ENCODE measurements around the gene PCDH17. TPM values are rescaled to one million over a fixed set of nuclear protein-coding genes. Genes with fewer than 3 reads are reported as not detected.

The PCDH17 gene
- total RNA-seq: not detected

- Mint-ChIP-seq H3K27me3 (peaks cover 61% of the 10 kb centered on the region), H3K4me1 (peaks cover 31% of the 10 kb centered on the region), H3K27ac (no peak within 1 kb of the TSS), H3K9me3 (peaks cover 3% of the 10 kb centered on the region), H3K4me3 (peak within 1 kb of the TSS; percentile 66), H3K36me3 (ENCODE audit: low read depth) (peaks cover 20% of the 10 kb centered on the region)
- no peak for DNase-seq
- ChIA-PET POLR2A (interaction anchor here (1.1 kb wide), 1 partner anchor 9 kb away, joined by 3 read pairs; no protein-coding TSS in a partner anchor), CTCF (no interaction called here)
Observed at GRCh38 chr13:57631596-57632275, at the start of gene PCDH17. Gene PCDH17 (plus strand): TSS chr13:57631744. CDS start chr13:57632547, 803 bp downstream.

DNA sequence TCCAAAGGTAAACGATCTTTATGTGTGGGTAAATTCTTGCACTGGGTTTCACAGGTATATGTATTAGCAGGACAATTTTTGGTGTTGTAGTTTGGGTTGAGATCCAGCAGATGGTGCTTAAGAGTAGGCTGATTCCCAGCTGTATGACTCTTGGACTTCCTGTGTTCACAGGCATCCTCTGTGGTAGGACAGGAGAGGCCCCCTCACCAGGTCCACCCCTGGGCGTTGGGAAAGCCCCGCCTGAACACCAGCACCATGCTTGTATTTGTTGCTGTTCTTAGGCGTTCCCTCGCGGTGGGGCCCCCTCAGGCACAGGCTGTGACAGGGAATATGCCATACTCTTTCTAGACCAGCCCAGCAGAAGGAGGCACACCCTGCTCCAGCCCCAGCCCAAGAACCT lies 49.5 kb upstream of the PCDH17 start:
- no peak for DNase-seq
- Mint-ChIP-seq H3K9me3 (no peaks in the 10 kb centered on the region), H3K4me1 (no peaks in the 10 kb centered on the region), H3K27ac (no peak overlapping the region), H3K27me3 (no peaks in the 10 kb centered on the region), H3K36me3 (ENCODE audit: low read depth) (no peaks in the 10 kb centered on the region), H3K4me3 (no peak overlapping the region)
- POLR2A ChIA-PET: no interaction called here
- CTCF ChIA-PET: no interaction called here

GRCh38 chr13:57583529-57583928 lies 48.0 kb upstream of the PCDH17 start:
- H3K4me3 Mint-ChIP-seq: no peak overlapping the region
- ChIA-PET CTCF (no interaction called here), POLR2A (no interaction called here)
- H3K27ac Mint-ChIP-seq: no peak overlapping the region
- DNase-seq: no peak
- H3K36me3 Mint-ChIP-seq (ENCODE audit: low read depth): no peaks in the 10 kb centered on the region
- no peaks in the 10 kb centered on the region for H3K9me3 Mint-ChIP-seq
- H3K27me3 Mint-ChIP-seq: no peaks in the 10 kb centered on the region
- no peaks in the 10 kb centered on the region for H3K4me1 Mint-ChIP-seq

GRCh38 chr13:57588639-57589038 lies 42.9 kb upstream of the PCDH17 start:
- Mint-ChIP-seq H3K27me3 (no peaks in the 10 kb centered on the region), H3K4me3 (no peak overlapping the region), H3K9me3 (no peaks in the 10 kb centered on the region), H3K27ac (no peak overlapping the region), H3K36me3 (ENCODE audit: low read depth) (no peaks in the 10 kb centered on the region), H3K4me1 (no peaks in the 10 kb centered on the region)
- ChIA-PET CTCF (no interaction called here), POLR2A (no interaction called here)
- DNase-seq: no peak

DNA sequence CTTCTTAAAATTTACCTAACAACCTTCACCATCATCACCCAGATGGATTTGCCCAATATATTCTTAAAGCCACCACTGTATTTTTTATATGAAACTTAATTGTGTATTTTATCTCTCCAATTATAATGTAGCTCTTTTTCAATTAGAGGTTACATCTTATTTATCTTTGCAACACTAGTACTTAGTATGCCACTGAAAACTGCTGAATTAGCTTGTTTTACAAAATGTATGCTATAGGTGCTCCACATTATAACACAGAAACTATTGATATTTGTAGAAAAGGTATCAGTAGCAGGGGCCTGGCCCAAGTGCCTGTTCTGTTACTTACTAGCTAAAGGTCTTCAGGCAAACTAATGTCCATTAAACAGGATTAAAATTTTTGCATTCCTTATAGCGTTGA lies 35.8 kb upstream of the PCDH17 start:
- Mint-ChIP-seq H3K9me3 (no peaks in the 10 kb centered on the region), H3K27me3 (no peaks in the 10 kb centered on the region), H3K36me3 (ENCODE audit: low read depth) (no peaks in the 10 kb centered on the region), H3K27ac (no peak overlapping the region), H3K4me1 (no peaks in the 10 kb centered on the region), H3K4me3 (no peak overlapping the region)
- POLR2A ChIA-PET: no interaction called here
- no peak for DNase-seq
- CTCF ChIA-PET: no interaction called here

GRCh38 chr13:57601536-57601935 lies 30.0 kb upstream of the PCDH17 start:
- no peaks in the 10 kb centered on the region for H3K27me3 Mint-ChIP-seq
- no peak for DNase-seq

GRCh38 chr13:57604442-57604841 lies 27.1 kb upstream of the PCDH17 start:
- Mint-ChIP-seq H3K4me1 (no peaks in the 10 kb centered on the region), H3K27ac (no peak overlapping the region), H3K27me3 (no peaks in the 10 kb centered on the region), H3K9me3 (no peaks in the 10 kb centered on the region), H3K36me3 (ENCODE audit: low read depth) (no peaks in the 10 kb centered on the region), H3K4me3 (no peak overlapping the region)
- CTCF ChIA-PET: interaction anchor here (1.4 kb wide), 1 partner anchor 21 kb away, joined by 4 read pairs; no protein-coding TSS in a partner anchor
- DNase-seq: no peak
- POLR2A ChIA-PET: no interaction called here

More at GRCh38 chr13:57601536-57601935, 30.0 kb upstream of the PCDH17 start:
- Mint-ChIP-seq H3K4me1 (no peaks in the 10 kb centered on the region), H3K9me3 (no peaks in the 10 kb centered on the region), H3K4me3 (no peak overlapping the region), H3K36me3 (ENCODE audit: low read depth) (no peaks in the 10 kb centered on the region), H3K27ac (no peak overlapping the region)
- POLR2A ChIA-PET: no interaction called here
- CTCF ChIA-PET: no interaction called here

DNA sequence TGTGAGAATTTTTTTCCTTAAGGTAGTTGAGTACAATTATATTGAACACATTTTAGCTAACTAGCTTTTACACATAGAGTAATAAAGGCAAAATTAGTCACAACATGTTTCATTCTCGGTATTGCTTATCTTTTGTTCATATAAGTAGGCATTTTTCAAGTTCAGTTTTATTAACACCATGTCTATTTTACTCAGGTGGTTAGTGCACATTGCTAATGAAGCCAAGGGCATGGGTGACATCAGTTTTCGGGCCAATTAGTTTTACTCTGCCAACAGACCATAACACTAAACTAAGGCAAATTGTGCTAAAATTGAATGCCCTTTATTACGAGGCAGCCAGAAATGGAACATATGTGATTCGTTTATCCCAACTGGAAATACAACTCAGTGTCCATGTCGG lies 19.6 kb upstream of the PCDH17 start:
- POLR2A ChIA-PET: no interaction called here
- DNase-seq: no peak
- Mint-ChIP-seq H3K36me3 (ENCODE audit: low read depth) (no peaks in the 10 kb centered on the region), H3K4me3 (no peak overlapping the region), H3K27ac (no peak overlapping the region), H3K4me1 (no peaks in the 10 kb centered on the region), H3K9me3 (no peaks in the 10 kb centered on the region), H3K27me3 (no peaks in the 10 kb centered on the region)
- CTCF ChIA-PET: no interaction called here

DNA sequence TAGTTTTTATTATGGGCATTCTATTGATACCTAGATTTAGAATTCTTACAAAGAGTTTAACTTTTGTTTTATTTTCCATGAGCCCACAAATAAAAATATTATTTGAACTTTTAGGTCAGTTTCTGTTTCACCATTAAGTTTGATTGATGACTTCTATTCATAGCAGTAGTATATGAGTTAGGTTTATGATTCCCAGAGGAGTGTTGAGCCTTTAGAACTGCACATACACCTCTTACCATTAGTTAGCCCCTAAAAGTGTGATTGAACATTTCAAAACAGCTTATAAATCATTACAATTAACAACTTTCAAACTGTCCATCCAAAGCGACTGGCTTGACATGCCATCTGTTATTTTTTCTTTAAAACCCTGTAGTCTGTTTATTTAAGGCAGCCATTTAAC lies 19.0 kb upstream of the PCDH17 start:
- H3K27me3 Mint-ChIP-seq: no peaks in the 10 kb centered on the region
- H3K36me3 Mint-ChIP-seq (ENCODE audit: low read depth): no peaks in the 10 kb centered on the region
- POLR2A ChIA-PET: no interaction called here
- DNase-seq: no peak
- H3K27ac Mint-ChIP-seq: no peak overlapping the region
- H3K4me3 Mint-ChIP-seq: no peak overlapping the region
- no peaks in the 10 kb centered on the region for H3K4me1 Mint-ChIP-seq
- CTCF ChIA-PET: no interaction called here
- H3K9me3 Mint-ChIP-seq: no peaks in the 10 kb centered on the region

GRCh38 chr13:57624565-57625435 lies 6.7 kb upstream of the PCDH17 start:
- Mint-ChIP-seq H3K9me3 (no peaks in the 10 kb centered on the region), H3K4me3 (no peak overlapping the region), H3K27ac (no peak overlapping the region), H3K36me3 (ENCODE audit: low read depth) (peaks cover under 1% of the 10 kb centered on the region), H3K4me1 (peaks cover 6% of the 10 kb centered on the region), H3K27me3 (peaks cover 14% of the 10 kb centered on the region)
- ChIA-PET CTCF (interaction anchor here (0.9 to 2.1 kb wide), 5 partner anchors 10 to 52 kb away, joined by 3 to 11 read pairs (median 4); no protein-coding TSS in a partner anchor), POLR2A (no interaction called here)
- no peak for DNase-seq

DNA sequence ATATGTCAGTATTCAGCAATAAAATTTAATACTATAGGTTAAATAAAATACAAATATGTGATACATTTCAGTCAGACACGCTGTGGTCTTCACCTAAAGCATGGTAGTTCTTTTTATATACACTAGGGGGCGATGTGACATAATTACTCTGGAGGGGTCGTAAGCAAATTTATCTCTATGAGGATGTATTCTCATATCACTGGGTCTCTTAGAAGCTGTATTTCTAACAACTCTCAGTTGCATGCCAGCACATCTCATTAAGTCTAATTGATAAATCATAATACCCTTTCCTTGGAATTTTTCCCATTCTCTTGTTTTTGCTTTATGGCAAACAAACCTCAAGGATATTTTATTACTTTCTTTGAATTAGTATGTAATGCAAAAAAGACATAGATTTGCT lies 3.9 kb upstream of the PCDH17 start:
- ChIA-PET POLR2A (no interaction called here), CTCF (interaction anchor here (1.6 kb wide), 1 partner anchor 1691 kb away, joined by 5 read pairs; no protein-coding TSS in a partner anchor)
- H3K36me3 Mint-ChIP-seq (ENCODE audit: low read depth): peaks cover 19% of the 10 kb centered on the region
- peaks cover 30% of the 10 kb centered on the region for H3K4me1 Mint-ChIP-seq
- peaks cover 42% of the 10 kb centered on the region for H3K27me3 Mint-ChIP-seq
- DNase-seq: no peak
- H3K4me3 Mint-ChIP-seq: no peak overlapping the region
- H3K9me3 Mint-ChIP-seq: peaks cover under 1% of the 10 kb centered on the region
- no peak overlapping the region for H3K27ac Mint-ChIP-seq

DNA sequence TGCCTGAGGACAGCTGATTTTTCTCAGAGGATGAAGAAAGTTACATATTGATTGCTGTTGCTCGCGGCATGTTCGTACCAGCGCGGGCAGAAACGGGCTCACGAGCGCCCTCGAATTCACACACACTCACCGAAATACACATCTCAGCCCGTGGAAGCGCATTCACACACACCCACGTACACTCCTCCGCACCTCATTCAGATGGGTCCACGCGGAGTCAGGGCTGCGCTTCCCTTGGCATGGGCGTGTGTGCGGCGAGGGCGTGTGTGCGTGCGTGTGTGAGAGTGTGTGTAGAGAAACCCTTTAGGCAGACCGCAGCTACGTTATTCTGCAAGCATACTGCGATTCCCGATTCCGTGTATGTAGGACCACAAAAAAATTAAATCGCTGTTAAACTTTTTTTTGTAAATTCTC lies 2.1 kb upstream of the PCDH17 start:
- Mint-ChIP-seq H3K4me1 (peaks cover 31% of the 10 kb centered on the region), H3K27ac (no peak overlapping the region), H3K27me3 (peaks cover 56% of the 10 kb centered on the region), H3K36me3 (ENCODE audit: low read depth) (peaks cover 20% of the 10 kb centered on the region), H3K4me3 (peak overlapping the region; percentile 4), H3K9me3 (peaks cover 3% of the 10 kb centered on the region)
- CTCF ChIA-PET: no interaction called here
- POLR2A ChIA-PET: no interaction called here
- no peak for DNase-seq

- Mint-ChIP-seq H3K27ac (peak overlapping the region; percentile 40), H3K27me3 (peaks cover 61% of the 10 kb centered on the region), H3K36me3 (ENCODE audit: low read depth) (peaks cover 20% of the 10 kb centered on the region), H3K4me1 (peaks cover 31% of the 10 kb centered on the region), H3K4me3 (peak overlapping the region; percentile 46), H3K9me3 (peaks cover 3% of the 10 kb centered on the region)
- DNase-seq: peak; percentile 33
- POLR2A ChIA-PET: no interaction called here
- CTCF ChIA-PET: no interaction called here
Observed at GRCh38 chr13:57629821-57630235, 1.7 kb upstream of the PCDH17 start.

Measured in activated CD4-positive, alpha-beta memory T cell treated with anti-CD3 and anti-CD28 coated beads, Interleukin-2, amount 10 ng/mL, durations not matched to agents 7 days and 5 days (primary cell).